Liver (tissue), 9 donors: ENCODE data around the gene TBL2. TPM values are rescaled to one million over a fixed set of nuclear protein-coding genes. Genes with fewer than 3 reads are reported as not detected.

Experiments used
- DNase-seq: peaks from one replicate; pipeline ENCODE4 v3.0.0-alpha.2; 2017; ENCODE audit warnings: low spot score
- H3K27ac ChIP-seq, 2 donors: one replicate each; pipeline ENCODE4 v1.7.0; 2013; ENCODE audit warnings: inconsistent platforms in 2 of 2, low read length in 2 of 2, control low read depth in 1 of 2, low read depth in 1 of 2, mild to moderate bottlenecking in 1 of 2
- H3K27me3 ChIP-seq, 4 donors: one replicate each; pipeline versions ENCODE4 v1.6.1 to v1.7.0; 2013; ENCODE audit warnings: low read length in 3 of 4, inconsistent platforms in 1 of 4, mild to moderate bottlenecking in 1 of 4, moderate library complexity in 1 of 4; ENCODE audit not compliant: control insufficient read depth in 4 of 4, insufficient read depth in 4 of 4
- H3K36me3 ChIP-seq, 4 donors: one replicate each; pipeline versions ENCODE4 v1.6.1 to v1.7.0; 2013; ENCODE audit warnings: low read length in 3 of 4, mild to moderate bottlenecking in 3 of 4, low read depth in 1 of 4, moderate library complexity in 1 of 4; ENCODE audit not compliant: control insufficient read depth in 4 of 4, insufficient read depth in 3 of 4
- H3K4me1 ChIP-seq, 4 donors: one replicate each; pipeline versions ENCODE4 v1.6.1 to v1.7.0; 2013; ENCODE audit warnings: low read length in 3 of 4, mild to moderate bottlenecking in 3 of 4, moderate library complexity in 1 of 4; ENCODE audit not compliant: control insufficient read depth in 4 of 4, insufficient read depth in 4 of 4
- H3K4me3 ChIP-seq, 3 donors: one replicate each; pipeline versions ENCODE4 v1.6.1 to v1.7.0; 2013; ENCODE audit warnings: low read length in 3 of 3, control low read depth in 1 of 3, low read depth in 1 of 3, mild to moderate bottlenecking in 1 of 3
- H3K9ac ChIP-seq, 2 donors: one replicate each; pipeline ENCODE4 v1.7.0; 2013; ENCODE audit warnings: low read length in 2 of 2, mild to moderate bottlenecking in 2 of 2, moderate library complexity in 2 of 2, control low read depth in 1 of 2, low read depth in 1 of 2
- H3K9me3 ChIP-seq, 4 donors: one replicate each; pipeline versions ENCODE4 v1.6.1 to v1.7.0; 2013; ENCODE audit warnings: low read length in 3 of 4; ENCODE audit not compliant: control insufficient read depth in 4 of 4
- FOXA2 ChIP-seq: IDR thresholded peaks from 2 replicates; pipeline ENCODE4 v1.6.1; 2016; ENCODE audit warnings: antibody characterized with exemption
- GABPA ChIP-seq, 2 donors: IDR thresholded peaks in 1 of 2; conservative IDR thresholded peaks in 1 of 2; 2 replicates each; pipeline ENCODE4 v1.6.1; 2016; ENCODE audit warnings: antibody characterized with exemption in 2 of 2, mild to moderate bottlenecking in 1 of 2, moderate library complexity in 1 of 2
- HNF4A ChIP-seq, 2 donors: conservative IDR thresholded peaks; 2 replicates each; pipeline ENCODE4 v1.6.1; 2016; ENCODE audit warnings: antibody characterized with exemption in 2 of 2, mild to moderate bottlenecking in 2 of 2
- HNF4G ChIP-seq: IDR thresholded peaks from 2 replicates; pipeline ENCODE4 v1.6.1; 2016; ENCODE audit warnings: antibody characterized with exemption
- NR2F2 ChIP-seq: IDR thresholded peaks from 2 replicates; pipeline ENCODE4 v1.6.1; 2016; ENCODE audit warnings: antibody characterized with exemption
- TAF1 ChIP-seq: conservative IDR thresholded peaks from 2 replicates; pipeline ENCODE4 v1.6.1; 2016; ENCODE audit warnings: antibody characterized with exemption, mild to moderate bottlenecking
- YY1 ChIP-seq: IDR thresholded peaks from 2 replicates; pipeline ENCODE4 v1.6.1; 2016; ENCODE audit warnings: antibody characterized with exemption, mild to moderate bottlenecking
- WGBS: extraction: QIAGEN DNeasy Blood & Tissue Kit; methylation state at CpG from one replicate; pipeline ENCODE4 v1.1.7; 2013; 5-methylcytosine and 5-hydroxymethylcytosine counted together
- polyA plus RNA-seq, 2 donors: library from polyadenylated mRNA; stranded (reverse) in 1 of 2; unstranded in 1 of 2; fragments of 200-250 nt in 1 of 2; fragments of >200 nt in 1 of 2; fragmentation: Nextera tagmentation in 1 of 2; extraction: Ambion mirVana in 1 of 2; gene quantifications; one replicate each; pipeline versions ENCODE4 v1.2.1 to v1.2.3, GENCODE V29; 2013 to 2015
- total RNA-seq, 2 donors: library from RNA; depleted of rRNA; stranded (reverse); fragments of >200 nt; gene quantifications; one replicate each; pipeline ENCODE4 v1.2.3, GENCODE V29; 2014
- TF ChIP-seq, protein P1 (sequence below): IDR thresholded peaks from 2 replicates; pipeline ENCODE4 v1.6.1; 2016; ENCODE audit warnings: antibody characterized with exemption, mild to moderate bottlenecking
- TF ChIP-seq, protein P2 (sequence below): IDR thresholded peaks from 2 replicates; pipeline ENCODE4 v1.6.1; 2016; ENCODE audit warnings: antibody characterized with exemption
- donor health status: healthy.
- donor health status: healthy.
- donor health status: healthy.
- donor health status: healthy.
- donor health status: healthy.

Gene TBL2
- total and polyA plus RNA-seq, 4 donors = 10.9 to 36.6 (median 19.0) TPM

DNA sequence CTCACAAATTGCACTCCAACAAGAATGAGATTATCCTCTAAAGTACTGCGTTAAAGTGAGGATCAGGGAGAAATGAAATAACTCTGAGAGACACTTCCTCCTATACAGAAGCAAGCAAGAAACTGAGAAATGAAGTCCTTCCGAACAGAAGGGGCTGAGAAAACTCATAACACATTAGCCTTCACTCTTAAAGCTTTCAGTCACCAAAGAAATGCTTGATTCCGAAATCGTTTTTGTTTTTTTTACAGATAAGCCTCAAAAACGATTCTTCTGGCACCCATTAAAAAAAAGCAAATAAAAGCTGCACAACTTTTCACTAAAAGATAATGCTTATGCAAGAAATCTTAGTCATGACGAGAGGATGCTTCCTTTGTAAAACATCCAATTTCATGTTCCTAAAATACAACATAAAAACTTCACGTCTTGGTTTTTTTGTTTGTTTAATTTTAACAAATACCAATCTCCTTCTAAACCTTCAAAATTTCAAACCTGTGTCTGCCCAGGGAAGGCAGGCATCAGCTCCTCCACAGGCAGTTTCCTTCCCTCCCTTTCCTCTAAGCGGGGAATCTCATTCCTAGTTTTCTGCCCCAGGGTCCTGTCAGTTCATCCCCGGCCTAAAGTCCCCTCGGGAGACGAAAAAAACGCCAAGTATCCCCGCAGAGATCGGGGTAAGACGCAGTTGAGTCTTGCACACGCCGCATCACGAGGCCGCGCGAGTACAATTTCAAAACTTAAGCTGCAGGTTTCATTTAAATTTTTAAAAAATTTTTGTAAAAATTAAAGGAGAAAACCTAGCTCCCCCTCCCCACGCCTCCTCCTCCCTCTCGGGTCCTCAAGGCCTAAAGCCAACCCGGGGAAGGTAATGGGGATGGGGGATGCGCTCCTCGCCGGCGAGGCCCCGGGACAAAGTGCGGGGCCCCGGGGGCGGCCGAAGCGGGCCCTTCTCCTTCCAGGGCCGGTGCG is 57.4 kb downstream of the TBL2 start:
- WGBS = 1% methylated on average over 36 of the region's 36 CpGs
- peak overlapping the region; percentile 56 to 100 (median 64) for H3K4me3 ChIP-seq
- peak overlapping the region; percentile 68 to 72 for H3K9ac ChIP-seq
- peaks cover 0 to 2% (median under 1%) of the 10 kb centered on the region in 4 donors for H3K36me3 ChIP-seq
- no peaks in the 10 kb centered on the region for H3K9me3 ChIP-seq
- H3K4me1 ChIP-seq = peaks cover 6 to 32% (median 20%) of the 10 kb centered on the region in 4 donors
- no peak for DNase-seq
- TF ChIP-seq FOXA2 (no peak), YY1 (peak; percentile 34)
- H3K27ac ChIP-seq = peak overlapping the region; percentile 75 to 95
- no peaks in the 10 kb centered on the region for H3K27me3 ChIP-seq

DNA sequence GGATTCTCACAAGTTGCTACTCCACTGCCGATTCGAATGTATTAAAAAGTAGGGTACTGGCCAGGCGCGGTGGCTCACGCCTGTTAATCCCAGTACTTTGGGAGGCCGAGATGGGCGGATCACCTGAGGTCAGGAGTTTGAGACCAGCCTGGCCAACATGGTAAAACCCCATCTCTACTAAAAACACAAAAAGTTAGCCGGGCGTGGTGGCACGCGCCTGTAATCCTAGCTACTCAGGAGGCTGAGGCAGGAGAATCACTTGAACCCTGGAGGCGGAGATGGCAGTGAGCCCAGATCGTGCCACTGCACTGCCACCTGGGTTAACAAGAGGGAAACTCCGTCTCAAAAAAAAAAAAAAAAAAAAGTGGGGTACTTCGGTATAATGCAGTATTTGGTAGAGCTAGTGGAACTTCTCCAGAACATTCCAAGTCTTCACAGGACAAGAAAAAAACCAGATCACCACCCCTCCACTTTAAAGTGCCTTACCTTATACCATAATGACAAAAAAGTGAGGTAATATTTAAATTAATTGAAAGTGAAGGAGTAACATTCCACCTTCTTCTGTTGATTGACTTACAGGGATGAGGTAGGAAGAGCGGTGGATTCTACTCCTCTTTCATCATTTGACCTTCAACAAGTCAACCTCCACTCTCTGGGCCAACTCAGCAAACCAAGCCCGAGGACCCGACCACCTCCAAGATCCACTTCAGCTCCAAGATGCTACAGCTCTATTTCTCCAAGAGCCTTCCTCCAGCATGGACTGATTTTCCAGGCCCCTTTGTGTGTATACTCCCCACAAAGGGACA is 58.3 kb downstream of the TBL2 start:
- H3K9me3 ChIP-seq = no peaks in the 10 kb centered on the region
- peaks cover 6 to 32% (median 20%) of the 10 kb centered on the region in 4 donors for H3K4me1 ChIP-seq
- 67% methylated on average over 18 of the region's 18 CpGs for WGBS
- peak overlapping the region; percentile 62 to 72 for H3K9ac ChIP-seq
- H3K4me3 ChIP-seq = peak overlapping the region in 1 of 3 donors; percentile 100
- H3K27ac ChIP-seq = no peak overlapping the region
- peaks cover 0 to 8% (median 6%) of the 10 kb centered on the region in 4 donors for H3K36me3 ChIP-seq
- H3K27me3 ChIP-seq = no peaks in the 10 kb centered on the region
- TF ChIP-seq TAF1 = no peak
- TF ChIP-seq GABPA (IDR thresholded peaks at IDR 0.05 in 1 of 2, conservative IDR thresholded peaks at IDR 0.05 in 1 of 2) = no peak
- TF ChIP-seq FOXA2 = no peak
- no peak for TF ChIP-seq YY1
- TF ChIP-seq, protein P1, sequence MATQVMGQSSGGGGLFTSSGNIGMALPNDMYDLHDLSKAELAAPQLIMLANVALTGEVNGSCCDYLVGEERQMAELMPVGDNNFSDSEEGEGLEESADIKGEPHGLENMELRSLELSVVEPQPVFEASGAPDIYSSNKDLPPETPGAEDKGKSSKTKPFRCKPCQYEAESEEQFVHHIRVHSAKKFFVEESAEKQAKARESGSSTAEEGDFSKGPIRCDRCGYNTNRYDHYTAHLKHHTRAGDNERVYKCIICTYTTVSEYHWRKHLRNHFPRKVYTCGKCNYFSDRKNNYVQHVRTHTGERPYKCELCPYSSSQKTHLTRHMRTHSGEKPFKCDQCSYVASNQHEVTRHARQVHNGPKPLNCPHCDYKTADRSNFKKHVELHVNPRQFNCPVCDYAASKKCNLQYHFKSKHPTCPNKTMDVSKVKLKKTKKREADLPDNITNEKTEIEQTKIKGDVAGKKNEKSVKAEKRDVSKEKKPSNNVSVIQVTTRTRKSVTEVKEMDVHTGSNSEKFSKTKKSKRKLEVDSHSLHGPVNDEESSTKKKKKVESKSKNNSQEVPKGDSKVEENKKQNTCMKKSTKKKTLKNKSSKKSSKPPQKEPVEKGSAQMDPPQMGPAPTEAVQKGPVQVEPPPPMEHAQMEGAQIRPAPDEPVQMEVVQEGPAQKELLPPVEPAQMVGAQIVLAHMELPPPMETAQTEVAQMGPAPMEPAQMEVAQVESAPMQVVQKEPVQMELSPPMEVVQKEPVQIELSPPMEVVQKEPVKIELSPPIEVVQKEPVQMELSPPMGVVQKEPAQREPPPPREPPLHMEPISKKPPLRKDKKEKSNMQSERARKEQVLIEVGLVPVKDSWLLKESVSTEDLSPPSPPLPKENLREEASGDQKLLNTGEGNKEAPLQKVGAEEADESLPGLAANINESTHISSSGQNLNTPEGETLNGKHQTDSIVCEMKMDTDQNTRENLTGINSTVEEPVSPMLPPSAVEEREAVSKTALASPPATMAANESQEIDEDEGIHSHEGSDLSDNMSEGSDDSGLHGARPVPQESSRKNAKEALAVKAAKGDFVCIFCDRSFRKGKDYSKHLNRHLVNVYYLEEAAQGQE = no peak
- no peak for DNase-seq

DNA sequence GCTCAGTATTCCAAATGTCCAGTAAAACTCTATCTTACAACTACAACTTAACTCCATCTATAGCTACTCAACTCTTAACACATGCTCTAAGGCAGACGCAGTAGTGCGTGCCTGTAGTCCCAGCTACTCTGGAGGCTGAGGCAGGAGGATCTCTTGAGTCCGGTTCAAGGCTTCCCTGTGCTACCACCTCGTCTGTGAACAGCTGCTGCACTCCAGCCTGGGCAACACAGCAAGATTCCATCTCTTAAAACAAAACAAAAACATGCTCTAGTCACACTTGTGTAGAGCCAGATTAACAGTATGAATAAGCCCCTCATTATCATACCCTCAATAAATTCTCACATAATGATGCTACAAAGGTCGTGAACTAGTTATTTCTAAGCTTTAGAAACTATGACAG is 59.9 kb downstream of the TBL2 start:
- no peak for DNase-seq
- Histone ChIP-seq H3K4me3 (no peak overlapping the region), H3K27me3 (no peaks in the 10 kb centered on the region), H3K27ac (no peak overlapping the region), H3K9me3 (no peaks in the 10 kb centered on the region), H3K4me1 (peaks cover 6 to 32% (median 20%) of the 10 kb centered on the region in 4 donors), H3K9ac (no peak overlapping the region), H3K36me3 (peaks cover 0 to 13% (median 6%) of the 10 kb centered on the region in 4 donors)
- 91% methylated on average over 5 of the region's 5 CpGs for WGBS
- TF ChIP-seq HNF4G (no peak), GABPA (IDR thresholded peaks at IDR 0.05 in 1 of 2, conservative IDR thresholded peaks at IDR 0.05 in 1 of 2) (no peak), HNF4A (conservative IDR thresholded peaks at IDR 0.05) (no peak), NR2F2 (no peak)
- TF ChIP-seq, protein P2, sequence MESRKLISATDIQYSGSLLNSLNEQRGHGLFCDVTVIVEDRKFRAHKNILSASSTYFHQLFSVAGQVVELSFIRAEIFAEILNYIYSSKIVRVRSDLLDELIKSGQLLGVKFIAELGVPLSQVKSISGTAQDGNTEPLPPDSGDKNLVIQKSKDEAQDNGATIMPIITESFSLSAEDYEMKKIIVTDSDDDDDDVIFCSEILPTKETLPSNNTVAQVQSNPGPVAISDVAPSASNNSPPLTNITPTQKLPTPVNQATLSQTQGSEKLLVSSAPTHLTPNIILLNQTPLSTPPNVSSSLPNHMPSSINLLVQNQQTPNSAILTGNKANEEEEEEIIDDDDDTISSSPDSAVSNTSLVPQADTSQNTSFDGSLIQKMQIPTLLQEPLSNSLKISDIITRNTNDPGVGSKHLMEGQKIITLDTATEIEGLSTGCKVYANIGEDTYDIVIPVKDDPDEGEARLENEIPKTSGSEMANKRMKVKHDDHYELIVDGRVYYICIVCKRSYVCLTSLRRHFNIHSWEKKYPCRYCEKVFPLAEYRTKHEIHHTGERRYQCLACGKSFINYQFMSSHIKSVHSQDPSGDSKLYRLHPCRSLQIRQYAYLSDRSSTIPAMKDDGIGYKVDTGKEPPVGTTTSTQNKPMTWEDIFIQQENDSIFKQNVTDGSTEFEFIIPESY = no peak

Other genes with a start within 250 kb of the TBL2 start
- gene FZD9, start 144.8 kb downstream of the TBL2 start, total RNA-seq = under 1 TPM; 0.33 to 0.56 TPM
- under 1 TPM; 0.11 to 0.18 TPM for gene FZD9, start 144.8 kb downstream of the TBL2 start, polyA plus RNA-seq
- 10 to 100 TPM; 30.7 to 31.3 TPM for gene BAZ1B, start 56.3 kb downstream of the TBL2 start, total RNA-seq
- 10 to 100 TPM in 1 of 2 donors, 1 to 10 TPM in 1; 8.6 to 12.3 TPM for gene BAZ1B, start 56.3 kb downstream of the TBL2 start, polyA plus RNA-seq
- 10 to 100 TPM; 13.2 to 15.5 TPM for gene BCL7B, start 20.9 kb downstream of the TBL2 start, total RNA-seq
- 10 to 100 TPM; 27.0 to 27.5 TPM for gene BCL7B, start 20.9 kb downstream of the TBL2 start, polyA plus RNA-seq
- gene MLXIPL, start 45.9 kb upstream of the TBL2 start, total RNA-seq = 100 to 1,000 TPM in 1 of 2 donors, 10 to 100 TPM in 1; 50.3 to 384 TPM
- gene MLXIPL, start 45.9 kb upstream of the TBL2 start, polyA plus RNA-seq = 100 to 1,000 TPM; 148 to 316 TPM
- 1 to 10 TPM in 1 of 2 donors, under 1 TPM in 1; 0.98 to 3.3 TPM for gene VPS37D, start 89.3 kb upstream of the TBL2 start, total RNA-seq
- 1 to 10 TPM in 1 of 2 donors, under 1 TPM in 1; 0.38 to 1.6 TPM for gene VPS37D, start 89.3 kb upstream of the TBL2 start, polyA plus RNA-seq
- gene DNAJC30, start 104.9 kb upstream of the TBL2 start, total RNA-seq = 1 to 10 TPM; 2.1 to 2.3 TPM
- gene DNAJC30, start 104.9 kb upstream of the TBL2 start, polyA plus RNA-seq = 1 to 10 TPM; 7.4 to 8.7 TPM
- gene BUD23, start 105.0 kb upstream of the TBL2 start, total RNA-seq = 10 to 100 TPM; 19.1 to 33.4 TPM
- gene BUD23, start 105.0 kb upstream of the TBL2 start, polyA plus RNA-seq = 10 to 100 TPM; 42.2 to 52.6 TPM
- 1 to 10 TPM in 1 of 2 donors, under 1 TPM in 1; 0.79 to 1.9 TPM for gene STX1A, start 141.1 kb upstream of the TBL2 start, total RNA-seq
- 1 to 10 TPM in 1 of 2 donors, under 1 TPM in 1; 0.49 to 1.4 TPM for gene STX1A, start 141.1 kb upstream of the TBL2 start, polyA plus RNA-seq
- 1 to 10 TPM; 5.1 to 5.9 TPM for gene ABHD11, start 160.2 kb upstream of the TBL2 start, total RNA-seq
- gene ABHD11, start 160.2 kb upstream of the TBL2 start, polyA plus RNA-seq = 1 to 10 TPM; 7.4 to 7.6 TPM
- gene CLDN3, start 191.7 kb upstream of the TBL2 start, total RNA-seq = 10 to 100 TPM in 1 of 2 donors, 1 to 10 TPM in 1; 3.6 to 21.1 TPM
- 10 to 100 TPM; 24.7 to 43.0 TPM for gene CLDN3, start 191.7 kb upstream of the TBL2 start, polyA plus RNA-seq